GM12878 (cell line): ENCODE measurements around the gene EIF2B1. TPM values are rescaled to one million over a fixed set of nuclear protein-coding genes. Genes with fewer than 3 reads are reported as not detected.

ENCODE experiments used
- ATAC-seq: fragments of 200-7000 bp; cut with Tn5 transposase; 3 replicates; pipeline ENCODE4 v1.9.1; 2020; ENCODE audit warnings: mild to moderate bottlenecking, moderate library complexity
- BruUV-seq: library from RNA; stranded (reverse); fragments of 400-500 nt; replicated peaks from 2 replicates; lab custom pipeline; 2021; lab: Mats Ljungman, UMichigan
- CTCF ChIA-PET: fragments of 300-600 bp; sonication (Branson Sonifier 250); formaldehyde crosslinking; extraction: SDS; loops from one replicate; lab custom pipeline; 2021; ENCODE audit warnings: inconsistent platforms; lab: Yijun Ruan, JAX
- POLR2A ChIA-PET: fragments of 350-600 bp; formaldehyde crosslinking; extraction: SDS; loops from one replicate; lab custom pipeline; 2021; ENCODE audit warnings: inconsistent platforms; lab: Charles Lee
- RAD21 ChIA-PET: fragments of 300-600 bp; sonication (Branson Sonifier 250); formaldehyde crosslinking; loops from one replicate; lab custom pipeline; 2023; ENCODE audit warnings: antibody characterized with exemption; ENCODE audit not compliant: unreplicated experiment; lab: Charles Lee
- SMC1A ChIA-PET: fragments of 300-600 bp; sonication (Branson Sonifier 250); formaldehyde crosslinking; loops from one replicate; lab custom pipeline; 2023; ENCODE audit not compliant: unreplicated experiment, uncharacterized antibody; lab: Charles Lee
- DNase-seq: peaks from one replicate; pipeline ENCODE4 v3.0.0-alpha.2; 2011; ENCODE audit warnings: low read depth, low spot score
- FAIRE-seq: peaks from 3 replicates; lab custom pipeline; 2011; peaks lifted over from hg19 to GRCh38; lab: Jason Lieb, UNC
- H2AFZ ChIP-seq: 2 replicates; pipeline ENCODE4 v1.6.0; 2011; ENCODE audit warnings: low read depth, low read length, control low read depth; ENCODE audit not compliant: control insufficient read depth
- H3K27ac ChIP-seq: 2 replicates; pipeline ENCODE4 v1.5.1; 2011; ENCODE audit warnings: control low read depth; ENCODE audit not compliant: control insufficient read depth, insufficient read depth
- H3K27me3 ChIP-seq, 2 experiments: replicated peaks in 1 of 2; 2 replicates each; pipeline versions ENCODE4 v1.6.0 to v1.6.1; 2011; ENCODE audit warnings: low read length in 1 of 2; ENCODE audit not compliant: control insufficient read depth in 2 of 2, insufficient read depth in 2 of 2
- H3K36me3 ChIP-seq, 2 experiments: 2 replicates each; pipeline ENCODE4 v1.5.1; 2011; ENCODE audit warnings: low read length in 1 of 2; ENCODE audit not compliant: control insufficient read depth in 2 of 2, insufficient read depth in 2 of 2
- H3K4me1 ChIP-seq: 2 replicates; pipeline ENCODE4 v1.6.1; 2011; ENCODE audit warnings: mild to moderate bottlenecking, low read length, moderate library complexity, mixed read lengths; ENCODE audit not compliant: control insufficient read depth, insufficient read depth
- H3K4me2 ChIP-seq: 2 replicates; pipeline ENCODE4 v1.6.0; 2011; ENCODE audit warnings: control low read depth; ENCODE audit not compliant: control insufficient read depth, insufficient read depth
- H3K4me3 ChIP-seq: fragments of 200-600 bp; sonication (generic); 2 replicates; pipeline ENCODE4 v1.5.1; 2016
- H3K79me2 ChIP-seq: 2 replicates; pipeline ENCODE4 v1.6.0; 2011; ENCODE audit warnings: low read length; ENCODE audit not compliant: control insufficient read depth, insufficient read depth
- H3K9ac ChIP-seq: 2 replicates; pipeline ENCODE4 v1.8.0; 2011; ENCODE audit warnings: low read length, control low read depth, mixed read lengths; ENCODE audit not compliant: control insufficient read depth, insufficient read depth
- H3K9me3 ChIP-seq: replicated peaks from 3 replicates; pipeline ENCODE4 v1.5.1; 2011; ENCODE audit warnings: mild to moderate bottlenecking, low read length; ENCODE audit not compliant: control insufficient read depth, insufficient read depth
- H4K20me1 ChIP-seq: 2 replicates; pipeline ENCODE4 v1.6.0; 2011; ENCODE audit not compliant: control insufficient read depth, insufficient read depth
- FOXK2 ChIP-seq: fragments of 450-650 bp; IDR thresholded peaks from 2 replicates; pipeline ENCODE4 v1.6.1; 2017; ENCODE audit warnings: mild to moderate bottlenecking, moderate library complexity
- RBBP5 ChIP-seq: fragments of 200-600 bp; sonication (generic); conservative IDR thresholded peaks from 2 replicates; pipeline ENCODE4 v1.6.1; 2016
- WRNIP1 ChIP-seq: IDR thresholded peaks from 2 replicates; pipeline ENCODE4 v1.6.1; 2011; ENCODE audit warnings: low read depth, low read length, improper control_type of control experiment, borderline replicate concordance
- ZZZ3 ChIP-seq: IDR thresholded peaks from 2 replicates; pipeline ENCODE4 v1.6.1; 2011; ENCODE audit warnings: low read depth; ENCODE audit not compliant: control insufficient read depth, insufficient read length
- WGBS: methylation state at CpG from one replicate; pipeline ENCODE4 v1.1.6; 2016; ENCODE audit warnings: low lambda C conversion rate; ENCODE audit not compliant: insufficient replicate concordance, insufficient coverage; ENCODE audit errors: missing lambda C conversion rate; 5-methylcytosine and 5-hydroxymethylcytosine counted together
- in situ Hi-C: fragments of 300-500 bp; cut with MboI; formaldehyde crosslinking; loops from 9 replicates; pipeline ENCODE4 v1.14.3; 2018; ENCODE audit warnings: mixed read lengths
- intact Hi-C: fragments of 100-400 bp; cut with micrococcal nuclease; formaldehyde crosslinking; loops from one replicate; pipeline ENCODE4 v1.14.2; 2022; ENCODE audit not compliant: unreplicated experiment
- polyA plus RNA-seq, 11 experiments: library from polyadenylated mRNA; depleted of rRNA in 4 of 11; unstranded in 6 of 11; stranded (reverse) in 5 of 11; fragments of >200 nt; fragmentation: Nextera tagmentation in 4 of 11; fragmentation: Illumina TruSeq in 1 of 11; extraction: Ambion mirVana in 4 of 11; extraction: Trizol in 1 of 11; gene quantifications; 1 replicate in 1 of 11; 2 replicates in 10 of 11; pipeline versions ENCODE4 v1.2.1 to v1.2.3, GENCODE V29; 2011 to 2016; ENCODE audit warnings: inconsistent platforms in 2 of 11, missing spikeins in 2 of 11, low read depth in 1 of 11
- total RNA-seq, 4 experiments: library from RNA; depleted of rRNA in 3 of 4; stranded (reverse); fragments of >200 nt in 3 of 4; fragmentation: Illumina TruSeq in 1 of 4; extraction: Trizol in 1 of 4; gene quantifications; 2 replicates each; pipeline versions ENCODE4 v1.2.1 to v1.2.3, GENCODE V29; 2013 to 2021

Gene EIF2B1
- total and polyA plus RNA-seq, 10 of the 15 experiments (the other 5 are each of a cell fraction or from before 2014, with no cell fraction given) = 17.6 to 131 (median 49.1) TPM

GRCh38 chr12:123614531-123614930 lies 19.0 kb downstream of the EIF2B1 start (continued):
- no peak for TF ChIP-seq RBBP5

- Histone ChIP-seq H3K9me3 (no peaks in the 10 kb centered on the region), H3K4me2 (no peak overlapping the region), H3K27me3 (no peaks in the 10 kb centered on the region), H3K36me3 (peaks cover 30 to 44% of the 10 kb centered on the region in 2 experiments), H2AFZ (no peak overlapping the region), H3K27ac (no peak overlapping the region), H3K4me1 (no peaks in the 10 kb centered on the region), H3K9ac (no peak overlapping the region), H4K20me1 (no peaks in the 10 kb centered on the region), H3K79me2 (no peaks in the 10 kb centered on the region), H3K4me3 (no peak overlapping the region)
- ChIA-PET RAD21 (no interaction called here), POLR2A (no interaction called here), SMC1A (no interaction called here), CTCF (no interaction called here)
- no TSS peak for BruUV-seq
- in situ Hi-C loops = no loop called here
- 98% methylated on average over 2 of the region's 2 CpGs for WGBS
- no peak for TF ChIP-seq ZZZ3
- ATAC-seq = no peak
- no peak for FAIRE-seq
- DNase-seq = no peak
- intact Hi-C loops = no loop called here
Measured at GRCh38 chr12:123614110-123614509, 19.4 kb downstream of the EIF2B1 start.

GRCh38 chr12:123608182-123608581 lies 25.3 kb downstream of the EIF2B1 start:
- ATAC-seq = no peak
- no peak overlapping the region for H2AFZ ChIP-seq
- H3K36me3 ChIP-seq = peaks cover 22 to 50% of the 10 kb centered on the region in 2 experiments
- WGBS = 95% methylated on average over 8 of the region's 8 CpGs
- in situ Hi-C loops (no loop called here), intact Hi-C loops (no loop called here)
- H3K4me1 ChIP-seq = no peaks in the 10 kb centered on the region
- H3K79me2 ChIP-seq = peaks cover 22% of the 10 kb centered on the region
- RAD21 ChIA-PET = no interaction called here
- H3K9me3 ChIP-seq = no peaks in the 10 kb centered on the region
- CTCF ChIA-PET = interaction anchor here (1.3 kb wide), 1 partner anchor 10 kb away, joined by 4 read pairs; no protein-coding TSS in a partner anchor
- no peaks in the 10 kb centered on the region; the same call in 1 of the 2 replicates for H4K20me1 ChIP-seq
- no peak overlapping the region for H3K4me3 ChIP-seq
- no peaks in the 10 kb centered on the region for H3K27me3 ChIP-seq
- H3K9ac ChIP-seq = no peak overlapping the region
- FAIRE-seq = no peak
- SMC1A ChIA-PET = no interaction called here
- no TSS peak for BruUV-seq
- no peak for DNase-seq
- H3K27ac ChIP-seq = no peak overlapping the region
- H3K4me2 ChIP-seq = no peak overlapping the region
- no peak for TF ChIP-seq WRNIP1
- no peak for TF ChIP-seq FOXK2
- TF ChIP-seq, all 136 proteins: peak for 0
- POLR2A ChIA-PET = no interaction called here
